Subcutaneous adipose tissue (tissue), 4 donors: ENCODE data around the gene AKR1C4. TPM values are rescaled to one million over a fixed set of nuclear protein-coding genes. Genes with fewer than 3 reads are reported as not detected.

Experiments
- CTCF ChIP-seq: fragments of 450-650 bp; IDR thresholded peaks from one replicate; pipeline ENCODE4 v1.5.1; 2016; ENCODE audit warnings: low read depth, mild to moderate bottlenecking, control low read depth, antibody characterized with exemption, moderate library complexity
- total RNA-seq, 4 donors: library from RNA; depleted of rRNA; stranded (reverse); fragments of >200 nt; gene quantifications; one replicate each; pipeline ENCODE4 v1.1.0, GENCODE V29; 2016

AKR1C4 gene
- total RNA-seq, 4 donors from 2014 or later, result not detected

GRCh38 chr10:5187867-5188266, 8.8 kb upstream of the AKR1C4 start:
- no peak for TF ChIP-seq CTCF

GRCh38 chr10:5188358-5188757, 8.3 kb upstream of the AKR1C4 start:
- no peak for TF ChIP-seq CTCF

- no peak for TF ChIP-seq CTCF
Measured at GRCh38 chr10:5194431-5194830, 2.2 kb upstream of the AKR1C4 start.

GRCh38 chr10:5195727-5196374, 786 bp upstream of the AKR1C4 start:
- no peak for TF ChIP-seq CTCF

GRCh38 chr10:5198386-5198785, 1.7 kb downstream of the AKR1C4 start:
- no peak for TF ChIP-seq CTCF

- TF ChIP-seq CTCF, result no peak
Measured at GRCh38 chr10:5199398-5199797, 2.8 kb downstream of the AKR1C4 start.

GRCh38 chr10:5206799-5207198, 10.2 kb downstream of the AKR1C4 start:
- TF ChIP-seq CTCF, result no peak
